Activated CD4-positive, CD25-positive, alpha-beta regulatory T cell treated with anti-CD3 and anti-CD28 coated beads, Interleukin-2, amount 50 U/mL, for 72 hours (primary cell): Measurements from ENCODE around the gene NR4A3.
"Not testable (repeated sequence)": the region's sequence is repeated elsewhere in the genome, so short reads cannot be mapped to it uniquely, and the experiment has no call there.

ENCODE experiments used
- DNase-seq: peaks from one replicate; pipeline ENCODE4 v3.0.0; 2021

Gene NR4A3

DNA sequence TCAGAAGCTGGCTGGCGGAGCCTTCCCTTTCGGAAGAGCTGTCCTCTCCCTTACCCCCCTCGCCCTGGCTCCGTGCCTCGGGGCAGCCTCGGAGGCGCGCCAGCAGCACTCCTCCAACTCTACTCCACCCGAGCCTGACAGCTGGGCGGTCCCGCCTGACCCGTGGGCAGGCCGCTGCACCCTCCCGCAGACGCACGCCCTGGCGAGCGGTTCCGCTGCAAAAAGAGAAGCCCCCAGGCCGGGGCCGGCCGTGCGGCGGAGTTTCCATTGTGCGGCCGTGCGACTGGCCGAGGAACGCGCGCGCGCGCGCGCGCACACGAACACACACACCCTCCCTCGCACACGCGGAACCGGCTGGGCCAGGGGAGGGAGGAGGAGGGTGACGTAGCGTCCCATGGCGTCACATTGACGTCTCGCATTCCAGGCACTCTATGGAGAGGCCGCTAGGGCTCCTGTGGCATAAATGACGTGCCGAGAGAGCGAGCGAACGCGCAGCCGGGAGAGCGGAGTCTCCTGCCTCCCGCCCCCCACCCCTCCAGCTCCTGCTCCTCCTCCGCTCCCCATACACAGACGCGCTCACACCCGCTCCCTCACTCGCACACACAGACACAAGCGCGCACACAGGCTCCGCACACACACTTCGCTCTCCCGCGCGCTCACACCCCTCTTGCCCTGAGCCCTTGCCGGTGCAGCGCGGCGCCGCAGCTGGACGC, at the start of gene NR4A3:
Gene NR4A3 (plus strand): TSS at position 490 of the 713 bp plus-strand sequence. CDS start 6,158 bp downstream, outside the sequence.
- DNase-seq: peak; percentile 75

- no peak for DNase-seq
Measured at GRCh38 chr9:99773468-99774138, 48.1 kb upstream of the NR4A3 start.

GRCh38 chr9:99778308-99778707, 43.4 kb upstream of the NR4A3 start:
- no peak for DNase-seq

- no peak for DNase-seq
Measured at GRCh38 chr9:99778836-99779235, 42.8 kb upstream of the NR4A3 start.

- DNase-seq: no peak
Measured at GRCh38 chr9:99779277-99779676, 42.4 kb upstream of the NR4A3 start.

GRCh38 chr9:99782349-99782748, 39.3 kb upstream of the NR4A3 start:
- DNase-seq: not testable (repeated sequence)

DNA sequence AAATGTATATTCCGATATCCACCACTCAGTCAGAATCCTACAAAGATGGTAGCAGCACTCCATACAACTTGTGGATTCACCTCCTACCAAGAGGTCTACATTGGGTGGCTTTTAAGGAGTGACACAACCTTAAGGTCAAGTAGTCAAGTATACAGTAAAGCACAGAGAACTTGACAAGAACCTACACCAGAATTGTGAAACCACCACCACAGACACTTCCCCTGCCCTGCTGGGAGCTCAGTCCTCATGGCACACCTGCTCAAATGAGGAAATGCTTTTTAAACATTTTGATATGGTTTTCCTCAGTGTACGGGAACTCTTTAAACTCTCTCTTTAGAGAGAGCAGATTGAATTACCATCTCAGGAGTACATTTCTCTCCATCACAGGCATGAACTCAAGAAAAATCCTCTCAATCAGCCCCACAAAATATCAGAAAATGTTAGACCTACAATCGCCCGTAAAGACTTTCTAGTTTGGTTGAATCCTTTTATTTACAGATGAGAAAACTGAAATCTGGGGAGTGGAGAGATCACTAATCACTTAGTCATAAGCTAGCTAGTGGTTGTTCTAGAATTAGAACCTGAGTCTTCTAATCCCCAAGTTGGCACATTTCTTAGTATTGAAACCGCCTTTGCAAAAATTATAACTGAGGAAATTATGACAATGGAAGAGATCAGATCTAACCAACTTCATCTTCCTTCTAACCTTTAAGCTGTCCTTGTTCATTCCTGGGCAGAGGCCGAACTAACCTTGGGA, 38.5 kb upstream of the NR4A3 start:
- DNase-seq: no peak

DNA sequence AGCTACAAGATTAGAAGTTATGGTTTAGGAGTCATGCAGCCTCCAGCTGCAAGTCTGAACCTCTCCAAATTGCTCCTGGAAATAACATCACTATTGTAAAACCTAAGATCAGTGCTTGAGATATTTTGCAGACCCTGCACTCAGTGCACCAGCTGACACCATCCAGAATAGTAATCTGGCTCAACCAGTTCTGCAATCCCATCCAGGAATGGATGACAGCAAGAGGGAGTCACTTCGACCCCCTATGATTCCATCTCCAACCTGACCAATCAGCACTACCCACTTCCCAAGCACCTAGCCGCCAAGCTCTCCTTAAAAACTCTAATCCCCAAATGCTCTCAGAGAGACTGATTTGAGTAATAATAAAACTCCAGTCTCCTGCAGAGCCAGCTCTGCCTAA, 37.9 kb upstream of the NR4A3 start:
- DNase-seq: no peak

DNA sequence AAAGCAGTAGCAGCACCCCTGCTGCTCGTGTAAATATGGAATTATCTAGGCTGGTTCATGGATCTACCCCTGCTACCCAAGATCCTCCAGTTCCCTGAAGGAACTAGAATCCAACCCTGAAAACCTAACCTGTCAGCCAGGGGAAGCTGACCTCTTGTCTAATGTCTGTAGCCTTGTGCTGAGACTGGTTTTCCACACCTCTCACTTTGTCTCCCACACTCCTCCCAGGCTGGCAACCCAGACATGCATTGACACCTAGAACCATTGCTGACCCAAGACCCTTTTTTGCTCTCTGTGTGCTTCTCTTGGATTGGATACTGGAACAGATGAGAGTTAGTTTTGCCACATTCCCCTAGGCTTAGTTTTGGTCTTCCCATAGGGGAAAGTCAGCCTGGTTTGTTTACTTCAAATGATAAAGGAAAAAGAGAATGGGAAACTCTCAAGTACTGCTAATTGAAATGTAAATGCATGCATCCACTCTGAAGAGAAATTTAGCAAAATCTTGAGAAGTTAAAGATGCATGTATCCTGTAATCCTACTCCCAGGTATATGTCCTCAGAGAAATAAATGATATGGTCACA, 36.6 kb upstream of the NR4A3 start:
- no peak for DNase-seq

DNA sequence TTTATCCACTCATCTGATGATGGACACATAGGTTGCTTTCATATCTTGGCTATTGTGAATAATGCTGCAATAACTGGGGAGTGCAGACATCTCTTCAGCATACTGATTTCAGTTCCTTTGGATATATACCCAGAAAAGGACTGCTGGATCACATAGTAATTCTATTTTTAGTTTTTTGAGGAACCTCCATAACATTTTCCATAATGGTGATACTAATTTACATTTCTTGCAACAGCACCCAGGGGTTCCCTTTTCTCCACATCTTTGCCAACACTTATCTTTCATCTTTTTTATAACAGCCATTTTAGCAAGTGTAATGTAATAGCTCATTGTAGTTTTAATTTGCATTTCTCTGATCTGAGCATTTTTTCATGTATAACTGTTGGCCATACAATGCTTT, 34.1 kb upstream of the NR4A3 start:
- DNase-seq: no peak

DNA sequence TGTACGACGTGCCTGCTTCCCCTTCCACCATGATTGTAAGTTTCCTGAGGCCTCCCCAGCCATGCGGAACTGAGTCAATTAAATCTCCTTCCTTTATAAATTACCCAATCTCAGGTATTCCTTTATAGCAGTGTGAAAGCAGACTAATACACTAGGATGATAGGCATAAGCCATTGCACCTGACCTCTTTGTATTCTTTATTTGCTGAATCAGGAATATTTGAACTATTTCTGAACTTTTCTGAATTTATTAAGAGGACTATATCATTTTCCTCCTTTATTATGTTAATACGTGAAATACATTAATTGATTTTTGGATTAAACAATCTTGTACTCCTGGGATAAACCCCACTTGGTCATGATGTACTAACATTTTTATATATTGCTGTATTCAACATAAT, 28.2 kb upstream of the NR4A3 start:
- no peak for DNase-seq

- DNase-seq: no peak
Measured at GRCh38 chr9:99796231-99796630, 25.5 kb upstream of the NR4A3 start.

DNA sequence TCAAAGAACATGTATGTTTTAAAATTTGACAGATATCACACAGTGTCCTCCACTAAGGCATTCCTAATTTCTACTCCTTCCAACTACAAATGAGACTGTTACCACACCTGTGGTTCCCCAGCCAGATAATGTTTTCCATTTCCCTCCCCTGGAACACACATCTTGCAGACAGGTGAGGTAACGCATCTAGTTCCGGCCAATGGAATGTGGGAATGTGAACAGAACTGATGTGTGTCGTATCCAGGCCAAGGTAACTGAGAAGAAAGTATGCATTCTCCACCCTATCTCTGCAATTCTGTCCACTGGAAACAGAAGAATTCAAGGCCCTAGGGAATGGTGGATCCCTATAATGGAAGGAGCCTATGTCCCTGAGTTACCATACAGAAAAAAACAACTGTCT, 19.9 kb upstream of the NR4A3 start:
- no peak for DNase-seq

DNA sequence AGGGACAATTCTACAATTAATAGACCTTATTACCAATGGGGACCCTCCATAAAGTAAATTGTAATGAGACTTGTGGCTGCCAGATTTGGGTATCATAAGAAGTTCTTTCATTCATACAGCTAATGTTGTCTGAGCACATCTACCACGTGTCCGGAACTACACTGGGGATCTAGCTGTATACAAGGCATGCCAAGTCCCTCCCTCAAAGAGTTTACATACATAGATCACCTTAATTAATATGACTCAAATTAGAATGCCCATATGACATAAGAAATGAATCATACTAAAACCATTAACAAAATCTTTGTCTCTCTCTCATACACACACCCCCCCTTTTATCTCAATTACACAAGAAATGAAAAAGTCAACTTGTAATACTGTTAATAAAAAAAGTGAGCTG, 18.0 kb upstream of the NR4A3 start:
- DNase-seq: no peak

- no peak for DNase-seq
Measured at GRCh38 chr9:99807276-99807852, 14.3 kb upstream of the NR4A3 start.

- no peak for DNase-seq
Measured at GRCh38 chr9:99807956-99808355, 13.7 kb upstream of the NR4A3 start.

GRCh38 chr9:99808454-99808853, 13.2 kb upstream of the NR4A3 start:
- DNase-seq: no peak

DNA sequence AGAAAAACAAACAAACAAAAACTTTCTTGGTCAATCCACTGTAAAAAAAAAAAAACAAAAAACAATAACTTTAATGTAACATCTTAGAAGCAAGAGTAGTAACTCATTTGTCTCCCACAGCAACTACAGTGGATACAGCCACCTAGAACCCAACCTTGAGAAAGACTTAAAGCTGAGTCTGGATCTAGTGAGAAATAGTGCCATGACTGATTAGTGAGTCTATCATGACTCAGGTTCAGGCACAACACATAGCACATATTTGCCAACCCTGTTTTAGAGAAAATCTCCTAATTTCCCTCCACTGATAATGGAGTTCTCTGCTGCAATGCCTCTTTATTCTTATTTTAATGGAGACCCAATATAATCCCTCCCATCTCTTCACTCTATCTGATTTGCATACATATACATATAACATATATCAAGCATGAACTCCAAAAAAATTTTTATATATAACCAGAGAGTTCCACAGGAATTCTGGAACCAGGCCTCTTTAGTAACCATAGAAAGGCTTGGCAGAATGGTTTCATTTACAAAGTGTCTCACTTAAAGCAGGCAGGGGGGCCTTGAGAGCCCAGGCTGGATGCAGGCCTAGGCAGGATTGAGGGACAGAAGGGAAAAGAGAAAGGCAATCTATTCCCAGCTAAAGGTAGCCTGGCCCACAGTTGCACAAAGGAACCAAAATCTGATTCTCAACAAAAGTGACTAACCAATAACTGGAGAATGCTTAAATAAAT, 11.9 kb upstream of the NR4A3 start:
- DNase-seq: no peak

DNA sequence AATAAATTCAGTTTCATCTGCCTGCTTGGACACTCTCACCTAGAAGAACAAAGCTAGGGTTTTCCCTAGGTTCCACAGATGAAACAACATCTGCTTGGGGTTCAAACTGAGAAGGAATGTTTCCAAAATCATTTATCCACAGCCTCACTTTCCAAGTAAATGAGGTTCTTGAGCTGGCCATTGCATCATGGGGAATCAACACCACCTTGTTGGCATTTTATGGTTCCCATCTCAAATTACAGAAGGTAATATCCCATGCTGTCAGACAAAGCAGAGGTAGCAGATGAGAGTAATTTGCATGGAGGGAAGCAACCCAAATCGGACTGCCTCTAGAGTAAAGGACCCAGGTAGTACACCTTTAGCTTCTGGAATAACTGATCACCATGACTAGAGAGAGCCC, 10.5 kb upstream of the NR4A3 start:
- no peak for DNase-seq

DNA sequence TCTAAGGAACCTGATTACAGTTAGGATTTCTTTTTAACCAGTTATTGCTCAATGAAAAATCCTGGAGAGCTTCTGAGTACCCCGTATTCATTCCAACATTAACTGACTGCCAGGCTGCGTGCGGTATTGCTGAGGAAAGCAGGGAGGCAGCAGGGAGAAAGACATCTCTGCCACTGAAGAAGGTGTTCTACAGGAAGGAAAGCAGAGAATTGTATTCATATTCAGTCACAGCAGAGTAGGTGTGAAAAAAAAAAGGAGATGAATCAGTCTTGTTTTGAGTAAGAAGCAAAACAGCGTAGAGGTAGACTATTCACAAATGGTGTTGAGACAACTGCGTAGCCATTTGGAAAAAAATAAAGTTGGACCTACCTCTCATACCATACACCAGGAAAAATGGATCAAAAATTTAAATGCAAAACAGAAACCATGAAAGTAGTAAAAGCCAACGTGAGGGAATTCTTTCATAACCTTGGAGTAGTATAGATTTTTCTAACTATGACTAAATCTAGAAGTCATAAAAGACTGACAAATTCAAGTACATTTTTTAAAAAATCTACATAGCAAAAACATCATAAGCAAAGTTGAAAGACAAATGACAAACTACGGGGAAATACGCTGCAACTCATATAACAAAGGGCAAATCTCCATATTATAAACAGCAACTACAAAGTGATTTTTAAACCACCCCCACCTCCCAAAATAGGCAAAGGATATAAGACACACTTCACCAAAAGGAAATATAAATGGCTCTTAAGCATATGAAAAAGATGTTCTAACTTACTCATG, 9.9 kb upstream of the NR4A3 start:
- DNase-seq: no peak

GRCh38 chr9:99813739-99814138, 7.9 kb upstream of the NR4A3 start:
- no peak for DNase-seq

- no peak for DNase-seq
Measured at GRCh38 chr9:99814359-99814758, 7.3 kb upstream of the NR4A3 start.
